Panc1 (cell line): ENCODE measurements around the gene DNAJA3.

Experiments
- POLR2AphosphoS5 ChIP-seq: IDR thresholded peaks from 2 replicates; pipeline ENCODE4 v1.6.1; 2012; ENCODE audit warnings: mild to moderate bottlenecking, low read depth, low read length, moderate library complexity
- TF ChIP-seq, protein P1 (sequence below): fragments of 450-650 bp; IDR thresholded peaks from 2 replicates; pipeline ENCODE4 v1.5.1; 2017; ENCODE audit warnings: mild to moderate bottlenecking
- TF ChIP-seq, protein P2 (sequence below), 2 experiments: IDR thresholded peaks; 2 replicates each; pipeline ENCODE4 v1.6.1; 2011 to 2012; ENCODE audit warnings: low read depth in 2 of 2, control low read depth in 1 of 2, low read length in 1 of 2, mild to moderate bottlenecking in 1 of 2, moderate library complexity in 1 of 2; ENCODE audit not compliant: insufficient read depth in 1 of 2

- TF ChIP-seq, protein P1, sequence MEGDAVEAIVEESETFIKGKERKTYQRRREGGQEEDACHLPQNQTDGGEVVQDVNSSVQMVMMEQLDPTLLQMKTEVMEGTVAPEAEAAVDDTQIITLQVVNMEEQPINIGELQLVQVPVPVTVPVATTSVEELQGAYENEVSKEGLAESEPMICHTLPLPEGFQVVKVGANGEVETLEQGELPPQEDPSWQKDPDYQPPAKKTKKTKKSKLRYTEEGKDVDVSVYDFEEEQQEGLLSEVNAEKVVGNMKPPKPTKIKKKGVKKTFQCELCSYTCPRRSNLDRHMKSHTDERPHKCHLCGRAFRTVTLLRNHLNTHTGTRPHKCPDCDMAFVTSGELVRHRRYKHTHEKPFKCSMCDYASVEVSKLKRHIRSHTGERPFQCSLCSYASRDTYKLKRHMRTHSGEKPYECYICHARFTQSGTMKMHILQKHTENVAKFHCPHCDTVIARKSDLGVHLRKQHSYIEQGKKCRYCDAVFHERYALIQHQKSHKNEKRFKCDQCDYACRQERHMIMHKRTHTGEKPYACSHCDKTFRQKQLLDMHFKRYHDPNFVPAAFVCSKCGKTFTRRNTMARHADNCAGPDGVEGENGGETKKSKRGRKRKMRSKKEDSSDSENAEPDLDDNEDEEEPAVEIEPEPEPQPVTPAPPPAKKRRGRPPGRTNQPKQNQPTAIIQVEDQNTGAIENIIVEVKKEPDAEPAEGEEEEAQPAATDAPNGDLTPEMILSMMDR, result no peak
- TF ChIP-seq, protein P2, sequence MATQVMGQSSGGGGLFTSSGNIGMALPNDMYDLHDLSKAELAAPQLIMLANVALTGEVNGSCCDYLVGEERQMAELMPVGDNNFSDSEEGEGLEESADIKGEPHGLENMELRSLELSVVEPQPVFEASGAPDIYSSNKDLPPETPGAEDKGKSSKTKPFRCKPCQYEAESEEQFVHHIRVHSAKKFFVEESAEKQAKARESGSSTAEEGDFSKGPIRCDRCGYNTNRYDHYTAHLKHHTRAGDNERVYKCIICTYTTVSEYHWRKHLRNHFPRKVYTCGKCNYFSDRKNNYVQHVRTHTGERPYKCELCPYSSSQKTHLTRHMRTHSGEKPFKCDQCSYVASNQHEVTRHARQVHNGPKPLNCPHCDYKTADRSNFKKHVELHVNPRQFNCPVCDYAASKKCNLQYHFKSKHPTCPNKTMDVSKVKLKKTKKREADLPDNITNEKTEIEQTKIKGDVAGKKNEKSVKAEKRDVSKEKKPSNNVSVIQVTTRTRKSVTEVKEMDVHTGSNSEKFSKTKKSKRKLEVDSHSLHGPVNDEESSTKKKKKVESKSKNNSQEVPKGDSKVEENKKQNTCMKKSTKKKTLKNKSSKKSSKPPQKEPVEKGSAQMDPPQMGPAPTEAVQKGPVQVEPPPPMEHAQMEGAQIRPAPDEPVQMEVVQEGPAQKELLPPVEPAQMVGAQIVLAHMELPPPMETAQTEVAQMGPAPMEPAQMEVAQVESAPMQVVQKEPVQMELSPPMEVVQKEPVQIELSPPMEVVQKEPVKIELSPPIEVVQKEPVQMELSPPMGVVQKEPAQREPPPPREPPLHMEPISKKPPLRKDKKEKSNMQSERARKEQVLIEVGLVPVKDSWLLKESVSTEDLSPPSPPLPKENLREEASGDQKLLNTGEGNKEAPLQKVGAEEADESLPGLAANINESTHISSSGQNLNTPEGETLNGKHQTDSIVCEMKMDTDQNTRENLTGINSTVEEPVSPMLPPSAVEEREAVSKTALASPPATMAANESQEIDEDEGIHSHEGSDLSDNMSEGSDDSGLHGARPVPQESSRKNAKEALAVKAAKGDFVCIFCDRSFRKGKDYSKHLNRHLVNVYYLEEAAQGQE (IDR thresholded peaks at IDR 0.05; ENCODE audit: insufficient read depth in 1 of 2, low read depth in 2 of 2, low read length in 1 of 2), result no peak
- no peak for TF ChIP-seq POLR2AphosphoS5
Measured at GRCh38 chr16:4386951-4387565, 38.6 kb upstream of the DNAJA3 start.
